ENCODE measurements around the gene GOLT1A.
A peak's percentile ranks its signal among the peaks of the same experiment; 100 is the strongest.

GOLT1A gene

GRCh38 chr1:204198348-204199340 lies 15.1 kb downstream of the GOLT1A start:
- H3K27me3 Mint-ChIP-seq = peaks cover 23% of the 10 kb centered on the region
- H3K36me3 Mint-ChIP-seq = no peaks in the 10 kb centered on the region
- H3K4me1 Mint-ChIP-seq = peaks cover 5% of the 10 kb centered on the region
- DNase-seq (ENCODE audit: low spot score in 2 of 2) (no peak), ATAC-seq (ENCODE audit: low read depth) (no peak)
- H3K4me3 Mint-ChIP-seq = no peak overlapping the region
- no peak overlapping the region for H3K27ac Mint-ChIP-seq
- H3K9me3 Mint-ChIP-seq = no peaks in the 10 kb centered on the region

GRCh38 chr1:204197068-204197467 lies 16.7 kb downstream of the GOLT1A start:
- no peak for DNase-seq (ENCODE audit: low spot score in 2 of 2)
- H3K27me3 Mint-ChIP-seq = peaks cover 19% of the 10 kb centered on the region
- H3K4me1 Mint-ChIP-seq = peaks cover 5% of the 10 kb centered on the region
- no peak overlapping the region for H3K4me3 Mint-ChIP-seq
- no peaks in the 10 kb centered on the region for H3K36me3 Mint-ChIP-seq
- no peak for ATAC-seq (ENCODE audit: low read depth)
- H3K27ac Mint-ChIP-seq = no peak overlapping the region
- no peaks in the 10 kb centered on the region for H3K9me3 Mint-ChIP-seq

DNA sequence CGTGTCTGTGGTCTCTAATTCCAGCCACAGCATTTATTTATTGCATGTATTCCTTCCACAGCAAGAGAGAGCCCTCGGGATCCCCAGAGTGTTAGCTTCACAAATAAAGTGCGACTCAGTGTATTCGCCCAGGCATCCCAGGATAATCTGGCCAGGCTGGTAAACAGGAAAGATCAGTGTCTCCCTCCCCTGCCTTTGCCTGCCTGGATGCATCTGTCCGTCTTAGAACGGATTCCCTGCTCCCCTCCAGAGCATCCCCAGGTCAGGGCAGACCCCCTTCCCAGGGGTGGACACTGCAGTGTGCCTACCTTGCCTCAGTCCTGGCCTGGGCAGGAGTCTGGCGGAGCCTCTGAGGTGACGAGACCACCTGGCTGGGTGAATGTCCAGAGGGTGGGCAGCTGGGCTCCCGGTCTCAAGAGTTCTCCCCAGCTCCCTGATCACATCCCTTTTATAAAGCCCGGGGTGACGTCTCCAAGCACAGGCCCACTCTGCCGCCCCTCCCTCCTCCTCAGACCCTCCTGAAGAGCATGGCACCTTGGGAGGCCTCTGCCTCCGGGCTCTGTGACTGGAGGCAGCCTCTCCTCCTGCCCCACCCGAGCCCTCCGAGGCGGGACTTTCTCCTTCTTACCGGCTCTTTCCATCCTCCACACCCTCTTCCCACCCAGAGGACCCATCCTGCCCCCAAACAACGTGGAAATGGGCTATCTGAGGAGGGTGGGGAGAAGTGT lies 17.6 kb downstream of the GOLT1A start, which contains the start of gene KISS1:
TSS of gene KISS1 (minus strand) at position 424 of the 728 bp plus-strand sequence. CDS start 3,615 bp downstream, outside the sequence.
- ATAC-seq (ENCODE audit: low read depth) (no peak), DNase-seq (ENCODE audit: low spot score in 2 of 2) (no peak)
- peaks cover 5% of the 10 kb centered on the region for H3K4me1 Mint-ChIP-seq
- no peak within 1 kb of the TSS for H3K27ac Mint-ChIP-seq
- H3K9me3 Mint-ChIP-seq = no peaks in the 10 kb centered on the region
- no peak within 1 kb of the TSS for H3K4me3 Mint-ChIP-seq
- peaks cover 22% of the 10 kb centered on the region for H3K27me3 Mint-ChIP-seq
- H3K36me3 Mint-ChIP-seq = no peaks in the 10 kb centered on the region

DNA sequence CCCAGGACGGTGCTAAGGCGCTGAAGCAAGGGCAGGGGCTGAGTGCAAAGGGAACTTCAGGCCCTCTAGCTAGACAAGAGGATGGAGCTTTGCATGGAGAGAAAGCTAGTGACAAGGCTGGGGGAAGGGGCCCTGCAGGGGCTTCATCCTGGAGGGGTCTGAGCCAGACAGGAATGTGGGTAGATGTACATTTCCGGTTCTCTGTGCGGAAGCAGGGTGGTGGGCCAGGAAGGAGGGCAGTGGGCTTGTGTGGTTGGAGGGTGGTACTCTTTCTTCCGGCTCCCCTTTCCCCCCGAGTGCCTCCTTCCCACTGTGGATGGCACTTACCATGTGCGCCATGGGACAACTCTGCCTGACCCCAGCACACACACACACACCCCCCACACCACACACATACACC lies 19.0 kb downstream of the GOLT1A start:
- H3K4me3 Mint-ChIP-seq = no peak overlapping the region
- peaks cover 5% of the 10 kb centered on the region for H3K4me1 Mint-ChIP-seq
- ATAC-seq (ENCODE audit: low read depth) (no peak), DNase-seq (ENCODE audit: low spot score in 2 of 2) (no peak)
- H3K27me3 Mint-ChIP-seq = peaks cover 16% of the 10 kb centered on the region
- H3K27ac Mint-ChIP-seq = no peak overlapping the region
- no peaks in the 10 kb centered on the region for H3K36me3 Mint-ChIP-seq
- H3K9me3 Mint-ChIP-seq = no peaks in the 10 kb centered on the region

- H3K4me3 Mint-ChIP-seq = no peak overlapping the region
- peaks cover 21% of the 10 kb centered on the region for H3K27me3 Mint-ChIP-seq
- H3K27ac Mint-ChIP-seq = no peak overlapping the region
- no peaks in the 10 kb centered on the region for H3K36me3 Mint-ChIP-seq
- no peaks in the 10 kb centered on the region for H3K9me3 Mint-ChIP-seq
- H3K4me1 Mint-ChIP-seq = peaks cover 5% of the 10 kb centered on the region
- ATAC-seq (ENCODE audit: low read depth) (no peak), DNase-seq (ENCODE audit: low spot score in 2 of 2) (no peak)
Observed at GRCh38 chr1:204194080-204194479, 19.7 kb downstream of the GOLT1A start.

DNA sequence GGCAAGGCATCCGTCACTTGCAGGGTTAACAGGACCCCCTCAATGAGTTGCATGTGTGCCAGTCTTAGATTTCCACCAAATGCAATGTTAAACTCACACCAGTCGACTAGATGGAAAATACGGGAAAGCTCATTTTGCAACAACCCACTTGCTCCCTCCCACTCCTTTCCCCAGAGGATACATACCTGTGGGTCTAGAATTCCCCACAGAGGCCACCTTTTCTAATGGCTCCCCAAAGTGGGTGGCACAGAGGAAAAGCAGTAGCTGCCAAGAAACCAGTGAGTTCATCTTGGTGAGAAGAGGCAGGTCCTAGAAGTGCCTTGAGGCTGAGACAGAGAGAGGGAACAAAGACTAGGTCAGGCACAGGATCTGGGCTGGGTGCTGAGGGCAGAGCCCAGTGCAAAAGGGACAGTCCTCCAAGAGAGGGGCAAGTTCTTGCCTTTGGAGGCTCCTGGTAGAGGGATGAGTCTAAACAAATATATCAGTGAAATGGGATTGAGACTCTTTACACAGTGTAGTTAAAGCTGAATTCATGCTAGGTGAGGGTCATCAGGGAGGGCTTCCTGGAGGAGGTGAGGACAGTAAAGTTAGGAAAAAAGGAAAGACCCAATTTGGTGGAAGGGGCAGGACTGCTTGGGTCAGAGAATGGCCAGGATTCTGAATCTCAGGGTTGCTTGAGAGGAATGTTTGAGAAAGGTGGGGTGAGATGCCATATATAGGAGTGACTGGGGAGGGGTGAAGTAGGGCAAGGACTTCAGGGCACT lies 21.0 kb downstream of the GOLT1A start:
- no peaks in the 10 kb centered on the region for H3K36me3 Mint-ChIP-seq
- H3K4me3 Mint-ChIP-seq = no peak overlapping the region
- no peaks in the 10 kb centered on the region for H3K9me3 Mint-ChIP-seq
- H3K4me1 Mint-ChIP-seq = peaks cover 5% of the 10 kb centered on the region
- no peak for ATAC-seq (ENCODE audit: low read depth)
- DNase-seq (ENCODE audit: low spot score in 2 of 2) = no peak
- H3K27me3 Mint-ChIP-seq = peaks cover 30% of the 10 kb centered on the region
- H3K27ac Mint-ChIP-seq = no peak overlapping the region

DNA sequence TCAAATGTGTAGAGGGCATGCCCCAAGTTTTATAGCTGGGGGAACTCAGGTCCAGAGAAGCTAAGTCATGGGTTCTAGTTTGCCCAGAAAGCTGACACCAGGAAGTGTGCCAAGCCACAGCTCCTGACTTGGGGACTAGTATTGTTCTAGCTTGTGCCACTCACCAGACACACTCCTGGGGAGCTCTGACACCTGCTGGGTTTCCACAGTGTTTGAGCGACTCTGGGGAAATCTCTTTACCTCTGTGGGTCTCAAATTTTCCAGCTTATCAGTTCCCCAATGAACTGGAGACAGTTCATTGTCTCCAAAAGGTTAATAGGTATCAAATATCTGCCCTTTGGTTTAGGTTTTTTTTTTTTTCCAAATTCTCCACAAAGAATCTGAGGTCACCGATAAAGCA lies 21.7 kb downstream of the GOLT1A start:
- Mint-ChIP-seq H3K4me1 (peaks cover 5% of the 10 kb centered on the region), H3K27me3 (peaks cover 35% of the 10 kb centered on the region), H3K36me3 (no peaks in the 10 kb centered on the region), H3K4me3 (no peak overlapping the region), H3K27ac (no peak overlapping the region), H3K9me3 (no peaks in the 10 kb centered on the region)
- ATAC-seq (ENCODE audit: low read depth) (no peak), DNase-seq (ENCODE audit: low spot score in 2 of 2) (no peak)

DNA sequence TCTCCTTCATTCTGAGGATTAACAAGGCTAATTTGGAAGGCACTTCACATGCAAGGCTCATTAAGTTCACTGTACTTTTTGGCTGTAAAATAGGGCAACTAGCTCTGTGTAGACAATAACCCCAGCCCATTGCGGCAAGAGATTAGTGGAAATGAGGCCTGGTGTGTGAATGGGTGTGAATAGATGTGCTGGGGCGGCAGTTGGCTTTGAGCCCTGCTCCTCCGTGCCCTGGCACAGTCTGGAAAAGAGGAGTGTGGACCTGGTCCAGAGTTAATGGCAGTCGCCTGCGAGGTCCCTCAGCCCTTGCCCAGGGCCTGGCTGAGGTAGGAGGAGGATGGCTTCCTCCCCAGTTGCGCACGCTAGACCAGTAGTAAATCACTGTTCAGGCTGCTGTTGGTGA lies 22.3 kb downstream of the GOLT1A start:
- no peak for ATAC-seq (ENCODE audit: low read depth)
- H3K27me3 Mint-ChIP-seq = peaks cover 38% of the 10 kb centered on the region
- no peaks in the 10 kb centered on the region for H3K36me3 Mint-ChIP-seq
- no peak for DNase-seq (ENCODE audit: low spot score in 2 of 2)
- no peak overlapping the region for H3K27ac Mint-ChIP-seq
- H3K4me3 Mint-ChIP-seq = no peak overlapping the region
- peaks cover 5% of the 10 kb centered on the region for H3K4me1 Mint-ChIP-seq
- H3K9me3 Mint-ChIP-seq = no peaks in the 10 kb centered on the region

DNA sequence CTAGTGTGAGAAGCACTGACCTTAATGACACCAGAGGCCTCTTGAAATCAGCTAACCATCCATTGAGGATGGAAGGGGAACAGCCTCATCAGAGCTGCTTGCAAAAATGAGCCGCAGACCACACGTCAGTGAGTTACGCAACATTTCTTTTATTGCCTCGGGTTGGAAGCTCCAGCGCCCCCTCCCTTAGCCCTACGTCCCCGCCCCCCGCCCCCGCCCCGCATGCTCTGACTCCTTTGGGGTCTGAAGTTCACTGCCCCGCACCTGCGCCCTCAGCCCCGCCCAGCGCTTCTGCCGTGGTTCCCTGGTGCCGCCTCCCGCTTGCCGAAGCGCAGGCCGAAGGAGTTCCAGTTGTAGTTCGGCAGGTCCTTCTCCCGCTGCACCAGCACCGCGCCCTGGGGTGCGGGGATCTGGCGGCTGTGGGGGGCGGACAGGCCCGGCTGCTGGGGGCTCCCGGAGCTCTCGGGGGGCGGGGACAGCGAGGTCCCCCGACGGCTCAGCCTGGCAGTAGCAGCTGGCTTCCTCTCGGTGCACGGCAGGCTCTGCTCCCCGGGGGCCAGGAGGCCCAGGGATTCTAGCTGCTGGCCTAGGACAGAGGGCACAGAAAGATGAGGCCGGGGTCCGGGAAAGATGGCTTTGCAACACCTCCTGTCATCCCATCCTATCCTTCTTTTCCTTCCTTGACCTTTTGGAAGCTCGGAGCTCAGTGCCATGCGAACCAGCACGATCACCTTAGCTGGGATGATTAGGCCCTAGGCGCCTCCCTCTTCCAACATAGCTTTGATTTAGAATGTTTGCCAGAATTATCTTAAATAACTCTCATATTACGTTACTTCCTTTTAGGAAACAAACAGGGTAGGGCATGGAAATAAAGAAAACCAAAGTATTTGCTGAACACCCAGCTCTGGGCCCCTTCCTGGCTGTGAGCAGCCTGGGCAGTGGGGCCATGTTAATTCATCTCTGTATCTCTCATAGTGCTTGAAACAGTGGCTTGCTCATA lies 23.3 kb downstream of the GOLT1A start:
- peak in 1 of 2 donors; percentile 19 for DNase-seq (ENCODE audit: low spot score in 2 of 2)
- H3K36me3 Mint-ChIP-seq = no peaks in the 10 kb centered on the region
- peaks cover 5% of the 10 kb centered on the region for H3K4me1 Mint-ChIP-seq
- no peak overlapping the region for H3K27ac Mint-ChIP-seq
- no peak overlapping the region for H3K4me3 Mint-ChIP-seq
- ATAC-seq (ENCODE audit: low read depth) = peak; percentile 22
- peaks cover 38% of the 10 kb centered on the region for H3K27me3 Mint-ChIP-seq
- no peaks in the 10 kb centered on the region for H3K9me3 Mint-ChIP-seq

DNA sequence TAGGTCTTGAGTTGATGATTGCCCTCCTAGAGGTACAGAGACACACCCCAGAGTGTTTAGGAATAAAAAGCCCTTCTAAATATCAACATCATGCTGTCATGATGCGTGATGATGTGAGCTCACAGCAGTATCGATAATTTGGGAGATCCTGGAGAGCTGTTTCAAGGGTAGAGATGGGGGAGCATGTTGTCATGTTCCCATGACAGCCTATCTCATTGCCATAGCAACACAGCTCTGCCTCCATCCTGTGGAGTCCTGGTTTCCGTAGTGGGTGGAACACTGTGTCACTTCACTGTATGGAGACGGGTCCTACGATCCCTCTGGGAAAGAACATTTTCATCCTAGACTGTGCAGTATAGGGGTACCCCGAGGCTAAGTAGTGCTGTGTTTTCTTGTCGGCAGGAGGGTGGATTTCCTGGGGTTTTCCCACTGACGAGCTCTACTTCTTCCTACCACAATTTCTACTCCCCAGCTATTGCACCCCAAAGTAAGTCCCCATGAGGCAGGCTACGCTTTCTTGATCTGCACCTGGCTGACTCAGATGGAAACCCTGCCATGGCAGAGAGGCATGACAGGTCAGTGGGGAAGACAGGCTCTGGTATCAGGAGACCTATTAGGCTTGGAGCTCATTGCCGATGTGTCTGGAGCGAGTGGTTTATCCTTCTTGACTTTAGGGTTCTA lies 24.7 kb downstream of the GOLT1A start:
- DNase-seq (ENCODE audit: low spot score in 2 of 2) = no peak
- H3K4me1 Mint-ChIP-seq = no peaks in the 10 kb centered on the region
- no peaks in the 10 kb centered on the region for H3K36me3 Mint-ChIP-seq
- H3K27ac Mint-ChIP-seq = peak overlapping the region; percentile 25
- H3K9me3 Mint-ChIP-seq = no peaks in the 10 kb centered on the region
- H3K27me3 Mint-ChIP-seq = peaks cover 33% of the 10 kb centered on the region
- peak; percentile 72 for ATAC-seq (ENCODE audit: low read depth)
- no peak overlapping the region for H3K4me3 Mint-ChIP-seq

GRCh38 chr1:204186597-204186996 lies 27.2 kb downstream of the GOLT1A start:
- Mint-ChIP-seq H3K27me3 (peaks cover 27% of the 10 kb centered on the region), H3K4me1 (no peaks in the 10 kb centered on the region), H3K27ac (no peak overlapping the region), H3K36me3 (no peaks in the 10 kb centered on the region), H3K4me3 (no peak overlapping the region), H3K9me3 (no peaks in the 10 kb centered on the region)
- DNase-seq (ENCODE audit: low spot score in 2 of 2) (no peak), ATAC-seq (ENCODE audit: low read depth) (no peak)

GRCh38 chr1:204181116-204181515 lies 32.7 kb downstream of the GOLT1A start:
- H3K27ac Mint-ChIP-seq = no peak overlapping the region
- no peaks in the 10 kb centered on the region for H3K36me3 Mint-ChIP-seq
- no peaks in the 10 kb centered on the region for H3K27me3 Mint-ChIP-seq
- no peaks in the 10 kb centered on the region for H3K4me1 Mint-ChIP-seq
- H3K4me3 Mint-ChIP-seq = no peak overlapping the region
- ATAC-seq (ENCODE audit: low read depth) (no peak), DNase-seq (ENCODE audit: low spot score in 2 of 2) (no peak)
- no peaks in the 10 kb centered on the region for H3K9me3 Mint-ChIP-seq

Measured in memory B cell (primary cell).